ENCODE measurements around the gene SPATS2L. TPM values are rescaled to one million over a fixed set of nuclear protein-coding genes. Genes with fewer than 3 reads are reported as not detected.

SPATS2L gene
- total and polyA plus RNA-seq, 2 of the 13 experiments (the other 11 are each of a cell fraction or from before 2014, with no cell fraction given) = 154 to 212 TPM

- no peaks in the 10 kb centered on the region for H3K27me3 ChIP-seq (ENCODE audit: control insufficient read depth in 1 of 2, insufficient read depth in 2 of 2, low read length in 2 of 2)
- WGBS (ENCODE audit: low lambda C conversion rate) = 94% methylated on average over 14 of the region's 14 CpGs
- no peak overlapping the region for H3K9ac ChIP-seq (ENCODE audit: insufficient read depth, low read depth, low read length)
- ChIA-PET CTCF (ENCODE audit: low intra/inter-chr PET ratio, low total read pairs) (no interaction called here), POLR2A (interaction anchor here (1.1 kb wide), 1 partner anchor 20 kb away, joined by 3 read pairs; no protein-coding TSS in a partner anchor)
- no peaks in the 10 kb centered on the region for H3K4me1 ChIP-seq (ENCODE audit: insufficient read depth, low read length)
- intact Hi-C loops (cut with micrococcal nuclease; ENCODE audit: unreplicated experiment) = no loop called here
- no peaks in the 10 kb centered on the region for H3K9me3 ChIP-seq (ENCODE audit: low read length)
- peaks cover 40 to 76% of the 10 kb centered on the region in 2 experiments for H3K36me3 ChIP-seq (replicated peaks in 1 of 2; ENCODE audit: control insufficient read depth in 1 of 2, insufficient read depth in 2 of 2, low read length in 2 of 2)
- no peak overlapping the region for H3K27ac ChIP-seq (ENCODE audit: extremely low read length, insufficient read depth, low read length)
- H3K4me2 ChIP-seq (ENCODE audit: low read depth, low read length) = no peak overlapping the region
- no peak overlapping the region for H3K4me3 ChIP-seq (replicated peaks in 1 of 3; ENCODE audit: insufficient read depth in 1 of 3, low read depth in 2 of 3, low read length in 3 of 3)
- no peaks in the 10 kb centered on the region for H4K20me1 ChIP-seq (ENCODE audit: insufficient read depth, low read length)
- H3K79me2 ChIP-seq (ENCODE audit: insufficient read depth, low read length) = no peaks in the 10 kb centered on the region
- in situ Hi-C loops (cut with HindIII; ENCODE audit: extremely low pct_ligation_motif_present, low pct_unique_long_range_greater_than_20kb) = no loop called here
- ATAC-seq = no peak
- no TSS peak for BruUV-seq (replicated peaks)
- DNase-seq (ENCODE audit: low spot score) = no peak
- TF ChIP-seq NR2F2 (IDR thresholded peaks at IDR 0.05; ENCODE audit: borderline replicate concordance, low read depth) (no peak), POGK (CRISPR knock-in tag; conservative IDR thresholded peaks at IDR 0.05) (no peak), SRSF1 (optimal IDR thresholded peaks at IDR 0.05; ENCODE audit: low read depth, low read length) (no peak), HOMEZ (CRISPR knock-in tag; IDR thresholded peaks at IDR 0.05; ENCODE audit: low read depth) (no peak), MAFK (conservative IDR thresholded peaks at IDR 0.05 in 1 of 2, IDR thresholded peaks at IDR 0.05 in 1 of 2; ENCODE audit: low read length in 2 of 2) (peak in 1 of 2 experiments; percentile 65; a peak in 3 of 4 replicates), PAX8 (CRISPR knock-in tag; IDR thresholded peaks at IDR 0.05; ENCODE audit: borderline replicate concordance) (no peak), MAFF (IDR thresholded peaks at IDR 0.05; ENCODE audit: low read depth, low read length) (peak; percentile 29; the same call in 1 of the 2 replicates), GATAD2A (CRISPR knock-in tag; IDR thresholded peaks at IDR 0.05) (no peak), MIXL1 (CRISPR knock-in tag; IDR thresholded peaks at IDR 0.05) (no peak), RBM22 (optimal IDR thresholded peaks at IDR 0.05; ENCODE audit: low read length) (peak; percentile 77)
- FAIRE-seq = no peak
- H2AFZ ChIP-seq (ENCODE audit: low read length) = no peak overlapping the region
These were observed 118.7 kb downstream of the SPATS2L start for GRCh38 chr2:200425026-200425821.
